MG63 (cell line): ENCODE results near the gene GCH1. TPM values are rescaled to one million over a fixed set of nuclear protein-coding genes. Genes with fewer than 3 reads are reported as not detected.
A peak's percentile ranks its signal among the peaks of the same experiment; 100 is the strongest.
"Not testable (repeated sequence)": the region's sequence is repeated elsewhere in the genome, so short reads cannot be mapped to it uniquely, and the experiment has no call there.

Source experiments
- DNase-seq: peaks from one replicate; pipeline ENCODE4 v3.0.0-alpha.2; 2020
- H3K27me3 ChIP-seq: fragments of 250-450 bp; sonication (Bioruptor Pico); 2 replicates; pipeline ENCODE4 v1.5.1; 2020; ENCODE audit warnings: mild to moderate bottlenecking, moderate library complexity
- H3K36me3 ChIP-seq: fragments of 250-450 bp; sonication (Bioruptor Pico); 2 replicates; pipeline ENCODE4 v1.5.1; 2020; ENCODE audit warnings: mild to moderate bottlenecking, moderate library complexity
- H3K4me3 ChIP-seq: fragments of 250-450 bp; sonication (Bioruptor Pico); 2 replicates; pipeline ENCODE4 v1.5.1; 2020; ENCODE audit warnings: mild to moderate bottlenecking, moderate library complexity
- H3K9me3 ChIP-seq: fragments of 250-450 bp; sonication (Bioruptor Pico); 2 replicates; pipeline ENCODE4 v1.5.1; 2020; ENCODE audit warnings: mild to moderate bottlenecking, moderate library complexity
- total RNA-seq: library from RNA; depleted of rRNA; stranded (reverse); fragments of >200 nt; shearing (Covaris generic); gene quantifications from 2 replicates; pipeline ENCODE4 v1.2.3, GENCODE V29; 2014; ENCODE audit warnings: low replicate concordance; rRNA removed

The GCH1 gene
- total RNA-seq, result 0.10 and 1.1 TPM in 2 replicates

GRCh38 chr14:54902521-54903420 is at the start of gene GCH1:
Gene GCH1 (minus strand): TSS chr14:54902826. CDS start chr14:54902663, 163 bp downstream.
- H3K9me3 ChIP-seq, result no peaks in the 10 kb centered on the region
- H3K36me3 ChIP-seq, result no peaks in the 10 kb centered on the region
- no peaks in the 10 kb centered on the region for H3K27me3 ChIP-seq
- peak within 1 kb of the TSS; percentile 59 for H3K4me3 ChIP-seq
- DNase-seq, result peak; percentile 40

GRCh38 chr14:54947230-54947629 is 44.6 kb upstream of the GCH1 start:
- DNase-seq, result no peak
- H3K36me3 ChIP-seq, result no peaks in the 10 kb centered on the region; the same call in 1 of the 2 replicates
- no peaks in the 10 kb centered on the region for H3K9me3 ChIP-seq
- no peak overlapping the region for H3K4me3 ChIP-seq
- H3K27me3 ChIP-seq, result no peaks in the 10 kb centered on the region

- H3K27me3 ChIP-seq, result no peaks in the 10 kb centered on the region
- no peaks in the 10 kb centered on the region for H3K9me3 ChIP-seq
- DNase-seq, result no peak
- no peaks in the 10 kb centered on the region; the same call in 1 of the 2 replicates for H3K36me3 ChIP-seq
- H3K4me3 ChIP-seq, result no peak overlapping the region
Observed at GRCh38 chr14:54946500-54946899, 43.9 kb upstream of the GCH1 start.

- peaks cover 4% of the 10 kb centered on the region for H3K36me3 ChIP-seq
- no peak for DNase-seq
- H3K27me3 ChIP-seq, result no peaks in the 10 kb centered on the region
- no peak overlapping the region for H3K4me3 ChIP-seq
- no peaks in the 10 kb centered on the region for H3K9me3 ChIP-seq
Observed at GRCh38 chr14:54944737-54945391, 42.2 kb upstream of the GCH1 start.

- Histone ChIP-seq H3K9me3 (no peaks in the 10 kb centered on the region), H3K4me3 (no peak overlapping the region), H3K27me3 (no peaks in the 10 kb centered on the region), H3K36me3 (peaks cover 4% of the 10 kb centered on the region)
- no peak for DNase-seq
Observed at GRCh38 chr14:54942913-54943312, 40.3 kb upstream of the GCH1 start.

- H3K4me3 ChIP-seq, result no peak overlapping the region
- no peak for DNase-seq
- H3K9me3 ChIP-seq, result no peaks in the 10 kb centered on the region
- H3K27me3 ChIP-seq, result no peaks in the 10 kb centered on the region
- H3K36me3 ChIP-seq, result peaks cover 4% of the 10 kb centered on the region; the same call in 1 of the 2 replicates
Observed at GRCh38 chr14:54936816-54937215, 34.2 kb upstream of the GCH1 start.

- Histone ChIP-seq H3K9me3 (no peaks in the 10 kb centered on the region), H3K4me3 (no peak overlapping the region), H3K36me3 (peaks cover 4% of the 10 kb centered on the region; the same call in 1 of the 2 replicates), H3K27me3 (no peaks in the 10 kb centered on the region)
- DNase-seq, result no peak
Observed at GRCh38 chr14:54935958-54936357, 33.3 kb upstream of the GCH1 start.

- no peaks in the 10 kb centered on the region for H3K9me3 ChIP-seq
- no peak for DNase-seq
- no peaks in the 10 kb centered on the region for H3K27me3 ChIP-seq
- H3K4me3 ChIP-seq, result no peak overlapping the region
- no peaks in the 10 kb centered on the region for H3K36me3 ChIP-seq
Observed at GRCh38 chr14:54935100-54935499, 32.5 kb upstream of the GCH1 start.

GRCh38 chr14:54933006-54933405 is 30.4 kb upstream of the GCH1 start:
- DNase-seq, result no peak
- Histone ChIP-seq H3K4me3 (no peak overlapping the region), H3K27me3 (no peaks in the 10 kb centered on the region), H3K9me3 (no peaks in the 10 kb centered on the region), H3K36me3 (no peaks in the 10 kb centered on the region)

GRCh38 chr14:54931598-54932340 is 29.1 kb upstream of the GCH1 start:
- no peaks in the 10 kb centered on the region for H3K9me3 ChIP-seq
- no peak for DNase-seq
- H3K4me3 ChIP-seq, result no peak overlapping the region
- H3K27me3 ChIP-seq, result no peaks in the 10 kb centered on the region
- no peaks in the 10 kb centered on the region for H3K36me3 ChIP-seq

GRCh38 chr14:54931101-54931500 is 28.5 kb upstream of the GCH1 start:
- DNase-seq, result no peak
- Histone ChIP-seq H3K4me3 (no peak overlapping the region), H3K27me3 (no peaks in the 10 kb centered on the region), H3K36me3 (no peaks in the 10 kb centered on the region), H3K9me3 (no peaks in the 10 kb centered on the region)

- Histone ChIP-seq H3K27me3 (no peaks in the 10 kb centered on the region), H3K4me3 (no peak overlapping the region), H3K36me3 (no peaks in the 10 kb centered on the region), H3K9me3 (no peaks in the 10 kb centered on the region)
- DNase-seq, result no peak
Observed at GRCh38 chr14:54929556-54929955, 26.9 kb upstream of the GCH1 start.

- no peaks in the 10 kb centered on the region for H3K27me3 ChIP-seq
- no peaks in the 10 kb centered on the region for H3K9me3 ChIP-seq
- H3K4me3 ChIP-seq, result no peak overlapping the region
- no peak for DNase-seq
- H3K36me3 ChIP-seq, result no peaks in the 10 kb centered on the region
Observed at GRCh38 chr14:54928216-54928615, 25.6 kb upstream of the GCH1 start.

GRCh38 chr14:54927551-54927950 is 24.9 kb upstream of the GCH1 start:
- Histone ChIP-seq H3K36me3 (no peaks in the 10 kb centered on the region), H3K4me3 (no peak overlapping the region), H3K9me3 (no peaks in the 10 kb centered on the region), H3K27me3 (no peaks in the 10 kb centered on the region)
- no peak for DNase-seq

- DNase-seq, H3K27me3 ChIP-seq, H3K4me3 ChIP-seq, H3K9me3 ChIP-seq, H3K36me3 ChIP-seq: not testable (repeated sequence)
Observed at GRCh38 chr14:54926570-54926969, 23.9 kb upstream of the GCH1 start.

- Histone ChIP-seq H3K36me3 (no peaks in the 10 kb centered on the region), H3K9me3 (no peaks in the 10 kb centered on the region), H3K4me3 (no peak overlapping the region), H3K27me3 (no peaks in the 10 kb centered on the region)
- DNase-seq, result no peak
Observed at GRCh38 chr14:54922598-54922997, 20.0 kb upstream of the GCH1 start.

- no peak for DNase-seq
- Histone ChIP-seq H3K4me3 (no peak overlapping the region), H3K9me3 (no peaks in the 10 kb centered on the region), H3K27me3 (no peaks in the 10 kb centered on the region), H3K36me3 (no peaks in the 10 kb centered on the region)
Observed at GRCh38 chr14:54920052-54920451, 17.4 kb upstream of the GCH1 start.
